HepG2 (cell line): ENCODE data around the gene DOCK4. TPM values are rescaled to one million over a fixed set of nuclear protein-coding genes. Genes with fewer than 3 reads are reported as not detected.

ENCODE experiments used
- ATAC-seq: fragments of 200-7000 bp; cut with Tn5 transposase; 3 replicates; pipeline ENCODE4 v1.9.1; 2020; ENCODE audit warnings: mild to moderate bottlenecking, moderate library complexity
- BruUV-seq: library from RNA; stranded (reverse); fragments of 400-500 nt; replicated peaks from 2 replicates; lab custom pipeline; 2021; lab: Mats Ljungman, UMichigan
- CTCF ChIA-PET: fragments of 300-600 bp; formaldehyde crosslinking; extraction: SDS; loops from one replicate; lab custom pipeline; 2021; ENCODE audit warnings: low total read pairs, inconsistent platforms, low intra/inter-chr PET ratio; lab: Yijun Ruan, JAX
- POLR2A ChIA-PET: fragments of 350-600 bp; sonication (Branson Sonifier 250); formaldehyde crosslinking; loops from one replicate; lab custom pipeline; 2020; ENCODE audit warnings: antibody characterized with exemption, inconsistent platforms; lab: Yijun Ruan, JAX
- DNase-seq: peaks from one replicate; pipeline ENCODE4 v3.0.0-alpha.2; 2015; ENCODE audit warnings: low spot score
- FAIRE-seq: peaks from 3 replicates; lab custom pipeline; 2011; peaks lifted over from hg19 to GRCh38; lab: Jason Lieb, UNC
- H2AFZ ChIP-seq: one replicate; pipeline ENCODE4 v1.6.1; 2011; ENCODE audit warnings: low read length, inconsistent platforms
- H3K27ac ChIP-seq: fragments of 300-600 bp; 3 replicates; pipeline ENCODE4 v1.8.0; 2011; ENCODE audit warnings: mixed run types, mild to moderate bottlenecking, mixed read lengths, low read length, inconsistent platforms; ENCODE audit not compliant: insufficient read depth; ENCODE audit errors: extremely low read length
- H3K27me3 ChIP-seq, 2 experiments: fragments of 200-600 bp in 1 of 2; 2 replicates in 1 of 2; 3 replicates in 1 of 2; pipeline versions ENCODE4 v1.6.0 to v1.8.0; 2011; ENCODE audit warnings: low read length in 2 of 2, mild to moderate bottlenecking in 2 of 2, moderate library complexity in 2 of 2, inconsistent platforms in 1 of 2; ENCODE audit not compliant: insufficient read depth in 2 of 2, control insufficient read depth in 1 of 2
- H3K36me3 ChIP-seq, 2 experiments: fragments of 200-600 bp in 1 of 2; replicated peaks in 1 of 2; 2 replicates in 1 of 2; 3 replicates in 1 of 2; pipeline versions ENCODE4 v1.5.1 to v1.8.0; 2011; ENCODE audit warnings: low read length in 2 of 2, inconsistent platforms in 1 of 2; ENCODE audit not compliant: insufficient read depth in 2 of 2, control insufficient read depth in 1 of 2
- H3K4me1 ChIP-seq: 2 replicates; pipeline ENCODE4 v1.5.1; 2012; ENCODE audit warnings: low read length, inconsistent platforms; ENCODE audit not compliant: insufficient read depth
- H3K4me2 ChIP-seq: 2 replicates; pipeline ENCODE4 v1.6.0; 2011; ENCODE audit warnings: low read depth, low read length, inconsistent platforms
- H3K4me3 ChIP-seq, 3 experiments: fragments of 200-600 bp in 1 of 3; sonication (generic), shearing (Covaris generic) in 1 of 3; replicated peaks in 1 of 3; 2 replicates each; pipeline ENCODE4 v1.5.1; 2011 to 2016; ENCODE audit warnings: low read length in 3 of 3, inconsistent platforms in 2 of 3, low read depth in 2 of 3, mild to moderate bottlenecking in 2 of 3, control low read depth in 1 of 3, mixed read lengths in 1 of 3; ENCODE audit not compliant: insufficient read depth in 1 of 3
- H3K79me2 ChIP-seq: one replicate; pipeline ENCODE4 v1.6.1; 2011; ENCODE audit warnings: low read length, inconsistent platforms; ENCODE audit not compliant: insufficient read depth
- H3K9ac ChIP-seq: 2 replicates; pipeline ENCODE4 v1.6.0; 2011; ENCODE audit warnings: mild to moderate bottlenecking, low read depth, low read length, inconsistent platforms; ENCODE audit not compliant: insufficient read depth
- H3K9me3 ChIP-seq: 2 replicates; pipeline ENCODE4 v1.5.1; 2012; ENCODE audit warnings: mild to moderate bottlenecking, low read length
- H4K20me1 ChIP-seq: 2 replicates; pipeline ENCODE4 v1.6.0; 2011; ENCODE audit warnings: inconsistent platforms, mild to moderate bottlenecking, low read length, moderate library complexity; ENCODE audit not compliant: insufficient read depth
- ARNT2 ChIP-seq: sonication (generic); formaldehyde crosslinking; IDR thresholded peaks from 2 replicates; pipeline ENCODE4 v1.8.0; 2022; ENCODE audit warnings: mild to moderate bottlenecking, low read depth, missing genetic modification reagents, moderate library complexity
- FIP1L1 ChIP-seq: fragments of 200-400 bp; formaldehyde crosslinking; IDR thresholded peaks from 2 replicates; pipeline ENCODE4 v1.6.1; 2018; ENCODE audit warnings: low read depth, mild to moderate bottlenecking, low read length, moderate library complexity, borderline replicate concordance; ENCODE audit not compliant: insufficient read depth
- FOXA3 ChIP-seq: IDR thresholded peaks from 2 replicates; pipeline ENCODE4 v1.6.1; 2016; ENCODE audit warnings: missing genetic modification reagents, missing compliant biosample characterization
- GFI1 ChIP-seq: sonication (generic); formaldehyde crosslinking; IDR thresholded peaks from 2 replicates; pipeline ENCODE4 v1.5.0; 2020; ENCODE audit warnings: missing genetic modification reagents, mild to moderate bottlenecking, borderline replicate concordance
- KAT7 ChIP-seq: IDR thresholded peaks from 2 replicates; pipeline ENCODE4 v1.6.1; 2018; ENCODE audit warnings: borderline replicate concordance, missing compliant biosample characterization
- NCOR1 ChIP-seq: fragments of 200-600 bp; sonication (generic); IDR thresholded peaks from 2 replicates; pipeline ENCODE4 v1.7.0; 2017; ENCODE audit warnings: antibody characterized with exemption, low read length, borderline replicate concordance
- NR2F1 ChIP-seq, 2 experiments: fragments of 450-650 bp in 1 of 2; formaldehyde crosslinking in 1 of 2; IDR thresholded peaks; 2 replicates each; pipeline versions ENCODE4 v1.5.0 to v1.6.1; 2016 to 2020; ENCODE audit warnings: mild to moderate bottlenecking in 1 of 2, missing compliant biosample characterization in 1 of 2, missing genetic modification reagents in 1 of 2, moderate library complexity in 1 of 2
- SNAPC4 ChIP-seq: sonication (generic); formaldehyde crosslinking; IDR thresholded peaks from 2 replicates; pipeline ENCODE4 v1.4.0; 2020; ENCODE audit warnings: mild to moderate bottlenecking, missing genetic modification reagents
- U2AF1 ChIP-seq: fragments of 200-400 bp; formaldehyde crosslinking; optimal IDR thresholded peaks from 2 replicates; pipeline ENCODE3; 2017; ENCODE audit warnings: mild to moderate bottlenecking, low read depth, low read length
- ZBTB37 ChIP-seq: sonication (generic); formaldehyde crosslinking; IDR thresholded peaks from 2 replicates; pipeline ENCODE4 v1.4.0; 2020; ENCODE audit warnings: mild to moderate bottlenecking, missing genetic modification reagents
- ZNF136 ChIP-seq: sonication (generic); formaldehyde crosslinking; IDR thresholded peaks from 2 replicates; pipeline ENCODE4 v1.8.1; 2022; ENCODE audit warnings: low read depth, mild to moderate bottlenecking, moderate library complexity, missing genetic modification reagents
- ZNF496 ChIP-seq: sonication (generic); formaldehyde crosslinking; IDR thresholded peaks from 2 replicates; pipeline ENCODE4 v1.8.1; 2023; ENCODE audit warnings: mild to moderate bottlenecking, moderate library complexity, missing genetic modification reagents; ENCODE audit not compliant: insufficient replicate concordance
- ZNF503 ChIP-seq: sonication (generic); formaldehyde crosslinking; IDR thresholded peaks from 2 replicates; pipeline ENCODE4 v1.4.0; 2020; ENCODE audit warnings: missing genetic modification reagents
- ZNF510 ChIP-seq: sonication (generic); formaldehyde crosslinking; IDR thresholded peaks from 2 replicates; pipeline ENCODE4 v1.4.0; 2020; ENCODE audit warnings: low read depth, mild to moderate bottlenecking, missing genetic modification reagents
- WGBS: methylation state at CpG from one replicate; pipeline ENCODE4 v1.1.6; 2017; ENCODE audit warnings: low lambda C conversion rate; 5-methylcytosine and 5-hydroxymethylcytosine counted together
- in situ Hi-C: cut with HindIII; loops from 2 replicates; pipeline ENCODE4 v1.10.0; 2017; ENCODE audit warnings: low pct_unique_long_range_greater_than_20kb; ENCODE audit not compliant: extremely low pct_ligation_motif_present
- intact Hi-C: fragments of 100-400 bp; cut with micrococcal nuclease; formaldehyde crosslinking; loops from one replicate; pipeline ENCODE4 v1.10.0; 2022; ENCODE audit not compliant: unreplicated experiment
- polyA plus RNA-seq, 8 experiments: library from polyadenylated mRNA; depleted of rRNA in 3 of 8; stranded (reverse) in 7 of 8; unstranded in 1 of 8; fragments of >200 nt; fragmentation: Illumina TruSeq in 4 of 8; extraction: Trizol in 4 of 8; gene quantifications; 2 replicates each; pipeline versions ENCODE4 v1.2.1 to v1.2.3, GENCODE V29; 2011 to 2016; ENCODE audit warnings: low read depth in 4 of 8, missing spikeins in 1 of 8, mixed read lengths in 1 of 8; ENCODE audit not compliant: insufficient read depth in 1 of 8
- total RNA-seq, 5 experiments: library from RNA; depleted of rRNA; stranded (reverse); fragments of >200 nt; fragmentation: Illumina TruSeq; extraction: Trizol; gene quantifications; 2 replicates each; pipeline ENCODE4 v1.2.3, GENCODE V29; 2016; ENCODE audit warnings: low read depth in 1 of 5
- TF ChIP-seq, protein P1 (sequence below): sonication (generic); IDR thresholded peaks from 2 replicates; pipeline ENCODE4 v1.6.1; 2016; ENCODE audit warnings: low read depth, borderline replicate concordance

DOCK4 gene
- total and polyA plus RNA-seq, 2 of the 13 experiments (the other 11 are each of a cell fraction or from before 2014, with no cell fraction given) = 13.5 to 17.4 TPM

DNA sequence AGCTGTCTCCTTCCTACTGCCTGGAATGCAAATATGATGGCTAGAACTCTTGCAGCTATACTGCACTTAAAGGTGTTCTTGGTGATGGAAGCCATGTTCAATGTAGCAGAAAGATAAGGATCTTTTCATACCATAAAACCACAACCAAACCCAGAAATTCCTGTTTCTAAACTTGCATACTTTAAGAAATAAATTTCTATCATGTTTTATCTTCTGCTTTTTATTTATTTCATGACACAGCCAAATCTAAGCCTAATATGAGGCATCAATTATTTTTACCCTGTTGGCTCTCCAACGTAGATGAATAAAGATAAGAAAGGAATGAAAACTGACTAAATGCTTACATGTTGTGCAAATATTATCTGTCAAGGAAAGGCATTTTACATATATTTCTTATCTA is 224.1 kb downstream of the DOCK4 start:
- in situ Hi-C loops = no loop called here
- H3K4me2 ChIP-seq = no peak overlapping the region
- ChIA-PET CTCF (no interaction called here), POLR2A (no interaction called here)
- H3K9ac ChIP-seq = no peak overlapping the region
- peaks cover 16 to 37% of the 10 kb centered on the region in 2 experiments; a peak in 4 of 5 replicates for H3K36me3 ChIP-seq
- WGBS = 96% methylated on average over 1 of the region's 1 CpG
- no peak overlapping the region for H3K4me3 ChIP-seq
- FAIRE-seq (no peak), ATAC-seq (no peak), DNase-seq (no peak)
- H3K27ac ChIP-seq = no peak overlapping the region
- intact Hi-C loops = no loop called here
- no peaks in the 10 kb centered on the region for H4K20me1 ChIP-seq
- no peaks in the 10 kb centered on the region for H3K9me3 ChIP-seq
- H3K4me1 ChIP-seq = no peaks in the 10 kb centered on the region
- BruUV-seq = no TSS peak
- no peak overlapping the region for H2AFZ ChIP-seq
- no peaks in the 10 kb centered on the region for H3K79me2 ChIP-seq
- no peaks in the 10 kb centered on the region for H3K27me3 ChIP-seq
- no peak for TF ChIP-seq ZNF510 (CRISPR knock-in tag)
- no peak for TF ChIP-seq GFI1 (CRISPR knock-in tag)
- TF ChIP-seq ZNF136 (CRISPR knock-in tag) = no peak
- TF ChIP-seq SNAPC4 (CRISPR knock-in tag) = no peak
- no peak for TF ChIP-seq ARNT2
- no peak for TF ChIP-seq ZNF503 (CRISPR knock-in tag)
- TF ChIP-seq NCOR1 = no peak
- TF ChIP-seq NR2F1 (CRISPR knock-in tag; IDR thresholded peaks at IDR 0.05) = no peak
- TF ChIP-seq, protein P1, sequence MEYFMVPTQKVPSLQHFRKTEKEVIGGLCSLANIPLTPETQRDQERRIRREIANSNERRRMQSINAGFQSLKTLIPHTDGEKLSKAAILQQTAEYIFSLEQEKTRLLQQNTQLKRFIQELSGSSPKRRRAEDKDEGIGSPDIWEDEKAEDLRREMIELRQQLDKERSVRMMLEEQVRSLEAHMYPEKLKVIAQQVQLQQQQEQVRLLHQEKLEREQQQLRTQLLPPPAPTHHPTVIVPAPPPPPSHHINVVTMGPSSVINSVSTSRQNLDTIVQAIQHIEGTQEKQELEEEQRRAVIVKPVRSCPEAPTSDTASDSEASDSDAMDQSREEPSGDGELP = no peak
- TF ChIP-seq U2AF1 = no peak
- TF ChIP-seq ZNF496 (CRISPR knock-in tag) = no peak
- TF ChIP-seq FIP1L1 = no peak
- TF ChIP-seq FOXA3 (CRISPR knock-in tag) = no peak
- no peak for TF ChIP-seq KAT7 (CRISPR knock-in tag)
- no peak for TF ChIP-seq ZBTB37 (CRISPR knock-in tag)
